GM20000 (cell line): Measurements from ENCODE around the gene BCAS4.

Experiments used
- DNase-seq: peaks from one replicate; pipeline ENCODE4 v3.0.0; 2012; ENCODE audit warnings: low spot score
- TF ChIP-seq, protein P1 (sequence below): IDR thresholded peaks from 2 replicates; pipeline ENCODE4 v1.5.1; 2012; ENCODE audit warnings: mild to moderate bottlenecking, control low read depth; ENCODE audit errors: extremely low read depth, missing control alignments

BCAS4 gene

DNA sequence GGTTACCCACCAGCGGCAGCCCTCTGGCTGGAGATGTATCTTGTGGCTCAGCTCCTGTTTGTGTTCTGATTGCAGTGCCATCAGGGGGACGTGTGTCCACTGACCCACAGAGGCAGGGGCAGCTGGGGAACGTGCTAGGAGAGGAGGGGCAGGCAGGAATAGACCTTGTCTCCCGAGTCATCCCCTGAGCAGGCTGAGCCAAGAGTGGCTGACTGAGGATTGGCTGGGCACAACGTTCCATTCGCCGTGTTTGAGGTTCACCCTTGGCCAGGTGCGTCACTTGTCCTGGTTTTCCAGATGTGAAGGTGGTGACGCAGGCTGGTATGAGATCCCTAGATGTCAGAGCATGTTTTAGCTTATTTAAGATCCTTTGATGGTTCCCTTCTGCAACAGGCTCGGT lies 78.7 kb downstream of the BCAS4 start:
- TF ChIP-seq, protein P1, sequence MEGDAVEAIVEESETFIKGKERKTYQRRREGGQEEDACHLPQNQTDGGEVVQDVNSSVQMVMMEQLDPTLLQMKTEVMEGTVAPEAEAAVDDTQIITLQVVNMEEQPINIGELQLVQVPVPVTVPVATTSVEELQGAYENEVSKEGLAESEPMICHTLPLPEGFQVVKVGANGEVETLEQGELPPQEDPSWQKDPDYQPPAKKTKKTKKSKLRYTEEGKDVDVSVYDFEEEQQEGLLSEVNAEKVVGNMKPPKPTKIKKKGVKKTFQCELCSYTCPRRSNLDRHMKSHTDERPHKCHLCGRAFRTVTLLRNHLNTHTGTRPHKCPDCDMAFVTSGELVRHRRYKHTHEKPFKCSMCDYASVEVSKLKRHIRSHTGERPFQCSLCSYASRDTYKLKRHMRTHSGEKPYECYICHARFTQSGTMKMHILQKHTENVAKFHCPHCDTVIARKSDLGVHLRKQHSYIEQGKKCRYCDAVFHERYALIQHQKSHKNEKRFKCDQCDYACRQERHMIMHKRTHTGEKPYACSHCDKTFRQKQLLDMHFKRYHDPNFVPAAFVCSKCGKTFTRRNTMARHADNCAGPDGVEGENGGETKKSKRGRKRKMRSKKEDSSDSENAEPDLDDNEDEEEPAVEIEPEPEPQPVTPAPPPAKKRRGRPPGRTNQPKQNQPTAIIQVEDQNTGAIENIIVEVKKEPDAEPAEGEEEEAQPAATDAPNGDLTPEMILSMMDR: no peak
- DNase-seq: no peak

DNA sequence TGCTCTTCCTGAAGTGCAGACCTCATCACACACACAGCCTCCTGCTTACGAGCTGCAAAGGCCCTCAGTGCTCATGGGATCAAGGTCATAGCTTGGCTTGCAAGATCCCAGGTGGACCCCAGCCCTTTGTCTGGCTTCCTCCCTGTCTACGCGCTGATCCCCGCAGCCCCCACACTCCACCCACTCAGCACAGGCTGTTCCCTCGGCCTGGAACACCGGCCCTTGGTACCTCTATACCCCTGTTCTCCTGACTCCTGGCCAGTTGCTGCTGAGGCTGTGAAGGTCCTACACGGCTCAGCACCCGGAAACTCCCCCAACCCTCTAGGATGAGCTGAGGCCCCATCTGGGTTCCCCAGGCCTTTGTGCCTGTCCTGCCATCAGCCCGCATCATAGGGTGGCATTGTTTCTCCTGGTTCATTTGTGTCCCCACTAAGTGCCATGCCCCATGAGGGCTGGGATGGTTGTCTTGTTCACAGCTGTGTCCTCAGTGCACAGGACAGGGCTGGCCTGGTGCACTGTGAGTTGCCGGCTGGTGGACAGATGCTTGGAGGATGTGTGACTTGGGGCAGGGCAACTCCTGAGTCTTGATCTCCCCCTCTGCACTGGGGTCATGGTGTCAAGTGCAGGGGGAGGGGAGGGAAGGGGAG lies 79.4 kb downstream of the BCAS4 start:
- TF ChIP-seq, protein P1: no peak
- DNase-seq: no peak

DNA sequence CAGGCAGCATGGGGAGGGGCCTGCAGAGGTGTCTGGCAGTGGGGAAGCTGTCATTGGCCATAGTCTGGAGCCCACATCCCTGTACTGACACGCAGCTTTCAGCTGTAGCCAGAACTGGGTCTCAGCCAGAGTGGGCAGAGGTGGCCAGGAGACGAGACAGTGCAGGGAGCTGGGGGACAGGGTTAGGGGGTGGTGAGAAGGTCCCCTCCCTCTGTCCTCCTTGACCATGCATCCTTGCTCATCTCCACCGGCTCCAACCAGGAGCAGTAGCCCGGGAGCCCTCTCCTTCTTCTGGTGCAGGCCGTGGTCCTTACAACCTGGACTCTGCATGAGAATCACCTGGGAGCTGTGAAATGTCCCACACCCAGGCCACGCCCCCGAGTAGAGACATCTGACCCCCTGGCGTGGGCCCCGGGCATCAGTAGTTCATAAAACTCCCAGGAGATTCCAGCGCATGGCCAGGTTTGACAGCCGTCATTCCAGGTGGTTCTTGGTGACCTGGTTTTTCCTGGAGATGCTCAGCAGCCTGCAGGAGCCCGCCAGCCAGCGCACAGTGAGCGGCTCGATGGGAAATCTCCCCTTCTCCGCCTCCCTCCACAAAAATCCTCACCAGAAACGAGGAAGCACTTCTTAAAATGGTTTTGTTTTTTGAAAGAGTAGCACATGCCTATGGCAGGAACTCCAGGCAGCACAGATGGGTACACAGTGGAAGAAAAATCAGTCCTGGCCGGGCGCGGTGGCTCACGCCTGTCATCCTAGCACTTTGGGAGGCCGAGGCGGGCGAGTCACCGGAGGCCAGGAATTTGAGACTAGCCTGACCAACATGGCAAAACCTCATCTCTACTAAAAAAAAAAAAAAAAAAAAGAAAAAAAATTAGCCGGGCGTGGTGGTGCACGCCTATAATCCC lies 80.2 kb downstream of the BCAS4 start:
- TF ChIP-seq, protein P1: no peak

GRCh38 chr20:50876063-50876685 lies 81.3 kb downstream of the BCAS4 start:
- TF ChIP-seq, protein P1: no peak
- no peak for DNase-seq

More for the DNA sequence above, 80.2 kb downstream of the BCAS4 start:
- no peak for DNase-seq

DNA sequence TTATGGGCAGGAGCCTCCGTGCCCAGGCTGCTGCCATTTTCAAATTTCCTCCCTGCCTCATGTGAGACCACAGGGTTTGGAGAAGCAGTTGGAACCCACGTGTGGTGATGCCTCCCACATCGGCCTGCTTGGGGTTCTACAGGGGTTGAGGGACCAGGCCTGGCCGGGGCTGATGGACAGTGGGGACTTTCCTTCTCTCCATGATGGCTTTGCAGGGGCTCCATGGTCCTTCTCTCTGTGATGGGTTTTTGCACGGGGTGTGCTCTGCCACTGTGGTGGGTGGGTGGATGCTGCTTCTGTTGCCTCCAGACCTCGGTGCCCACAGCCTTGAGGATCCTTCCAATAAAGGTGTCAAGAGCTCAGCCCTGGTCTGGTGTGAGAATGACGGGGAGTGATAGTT lies 82.0 kb downstream of the BCAS4 start:
- TF ChIP-seq, protein P1: no peak
- DNase-seq: no peak

GRCh38 chr20:50877232-50877743 lies 82.4 kb downstream of the BCAS4 start:
- no peak for DNase-seq
- TF ChIP-seq, protein P1: no peak
